Head of caudate nucleus (tissue), 42 donors: ENCODE results near the gene ZNF423.

Experiments used
- DNase-seq, 42 donors: peaks; one replicate each; pipeline versions ENCODE4 v3.0.0 to v3.0.0-alpha.2; 2020 to 2021; ENCODE audit warnings: mixed read lengths in 7 of 42
- intact Hi-C: fragments of 100-400 bp; cut with DNase I; formaldehyde crosslinking; loops from one replicate; pipeline ENCODE4 v1.15.0; 2022

ZNF423 gene

DNA sequence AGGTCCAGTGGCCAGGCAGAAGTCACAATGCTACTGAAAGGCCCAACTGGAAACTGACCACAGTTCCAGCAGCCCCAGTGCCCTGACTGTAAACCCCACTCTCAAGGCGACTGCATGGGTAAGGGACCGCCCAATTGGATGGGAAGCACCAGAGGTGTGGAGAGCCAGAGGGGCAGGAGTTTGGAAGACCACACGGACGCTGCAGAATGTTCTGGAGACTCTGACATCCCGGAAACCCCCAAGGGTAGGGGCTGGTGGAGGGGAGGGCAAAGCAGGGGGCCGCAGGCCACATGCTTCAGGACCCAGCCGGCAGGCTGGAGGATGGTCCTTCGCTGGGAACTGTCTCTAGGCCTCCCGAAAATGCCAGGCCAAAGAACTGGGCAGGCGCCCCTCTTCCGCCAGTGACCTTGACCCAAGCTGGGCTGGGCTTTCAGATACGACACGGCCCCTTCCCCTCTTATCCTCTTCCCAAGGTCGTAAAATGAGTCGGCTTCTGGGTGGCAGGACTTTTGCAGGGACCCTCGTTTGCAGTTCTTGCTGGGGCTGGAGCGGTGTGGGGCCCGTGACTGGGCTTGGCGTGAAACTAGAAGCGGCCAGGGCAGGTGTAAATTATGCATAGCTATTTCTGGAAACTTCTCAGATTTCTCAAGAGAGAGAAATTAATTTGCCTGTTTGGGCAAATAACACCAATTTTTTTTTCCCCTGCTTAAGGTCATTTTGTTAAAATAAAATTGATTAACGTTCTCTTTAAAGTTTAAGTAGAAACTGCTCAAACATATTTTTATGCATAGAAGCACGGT lies 372.1 kb downstream of the ZNF423 start:
- intact Hi-C loops: no loop called here

DNA sequence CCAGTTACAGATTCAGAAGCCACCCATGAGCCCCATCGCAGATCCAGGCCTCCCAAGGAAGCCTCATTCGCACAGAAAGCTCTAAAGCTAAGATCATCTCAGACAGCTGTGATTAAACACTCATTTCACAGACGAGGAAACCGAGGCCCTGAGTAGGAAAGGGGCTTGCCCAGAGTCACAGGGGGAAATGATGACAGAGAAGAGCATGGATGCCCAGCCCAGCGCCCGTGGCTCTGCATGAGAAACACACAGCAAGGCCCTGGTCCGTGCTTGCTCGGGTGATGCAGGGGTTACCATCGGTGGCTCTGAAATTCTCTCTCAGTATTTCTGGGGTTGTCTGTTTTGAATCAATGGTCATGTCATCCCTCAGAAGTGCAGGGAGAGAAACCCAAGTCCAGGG lies 372.7 kb downstream of the ZNF423 start:
- DNase-seq: peak in 6 of 42 donors; percentile 5 to 39 (median 14)
- intact Hi-C loops: no loop called here

More for the DNA sequence above, 372.1 kb downstream of the ZNF423 start:
- DNase-seq: peak in 7 of 42 donors; percentile 5 to 36 (median 16)

DNA sequence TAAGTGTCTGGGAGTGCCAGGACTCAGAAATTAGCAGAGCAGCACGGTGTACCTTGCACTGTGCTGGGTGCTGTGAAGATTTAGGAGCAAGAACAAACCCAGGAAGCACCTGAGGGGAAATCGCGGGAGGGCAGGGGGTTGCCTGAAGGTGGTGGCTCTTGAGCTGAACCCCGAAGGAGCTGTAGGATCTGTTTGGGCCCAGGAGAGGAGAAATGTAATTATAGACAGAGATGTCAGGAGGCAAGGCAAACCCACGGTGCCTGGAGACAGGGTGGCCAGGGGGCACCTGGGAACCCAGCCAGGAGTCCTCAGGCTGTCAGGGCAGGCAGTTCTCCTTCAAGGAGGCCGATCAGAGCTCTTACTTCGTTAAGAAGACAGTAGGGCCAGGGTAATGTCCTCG lies 373.2 kb downstream of the ZNF423 start:
- intact Hi-C loops: no loop called here
- DNase-seq: peak in 6 of 42 donors; percentile 5 to 22 (median 14)

GRCh38 chr16:49478616-49479015 lies 377.3 kb downstream of the ZNF423 start:
- DNase-seq: no peak
- intact Hi-C loops: no loop called here

GRCh38 chr16:49478107-49478506 lies 377.8 kb downstream of the ZNF423 start:
- DNase-seq: peak in 1 of 42 donors; percentile 12
- intact Hi-C loops: no loop called here

GRCh38 chr16:49477250-49477895 lies 378.5 kb downstream of the ZNF423 start:
- DNase-seq: no peak
- intact Hi-C loops: no loop called here

- peak in 14 of 42 donors; percentile 11 to 45 (median 24) for DNase-seq
- intact Hi-C loops: no loop called here
Measured at GRCh38 chr16:49474741-49475140, 381.2 kb downstream of the ZNF423 start.

- intact Hi-C loops: no loop called here
- peak in 8 of 42 donors; percentile 1 to 28 (median 14) for DNase-seq
Measured at GRCh38 chr16:49473773-49474172, 382.1 kb downstream of the ZNF423 start.

- peak in 7 of 42 donors; percentile 1 to 31 (median 13) for DNase-seq
- intact Hi-C loops: no loop called here
Measured at GRCh38 chr16:49473131-49473530, 382.8 kb downstream of the ZNF423 start.

DNA sequence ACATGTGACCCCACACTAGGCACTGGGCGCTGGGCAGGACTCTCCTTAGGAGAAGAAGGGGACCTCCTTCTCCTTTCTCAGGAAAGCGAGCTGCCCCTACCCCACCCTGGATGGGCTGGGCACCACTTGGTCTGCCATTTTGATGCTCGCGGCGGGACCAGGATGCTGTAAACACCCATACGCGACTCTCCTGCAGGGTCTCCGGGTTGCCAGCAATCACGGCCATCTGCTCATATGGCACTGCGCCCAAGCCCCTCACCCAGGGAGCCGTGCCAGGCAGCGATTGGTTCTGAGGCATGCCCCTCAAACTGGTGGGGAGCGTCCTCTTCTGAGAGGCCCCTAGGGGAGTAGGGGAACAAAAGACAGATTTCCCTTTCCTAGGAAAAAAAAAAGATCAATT lies 383.3 kb downstream of the ZNF423 start:
- DNase-seq: peak in 7 of 42 donors; percentile 9 to 23 (median 14)
- intact Hi-C loops: no loop called here

DNA sequence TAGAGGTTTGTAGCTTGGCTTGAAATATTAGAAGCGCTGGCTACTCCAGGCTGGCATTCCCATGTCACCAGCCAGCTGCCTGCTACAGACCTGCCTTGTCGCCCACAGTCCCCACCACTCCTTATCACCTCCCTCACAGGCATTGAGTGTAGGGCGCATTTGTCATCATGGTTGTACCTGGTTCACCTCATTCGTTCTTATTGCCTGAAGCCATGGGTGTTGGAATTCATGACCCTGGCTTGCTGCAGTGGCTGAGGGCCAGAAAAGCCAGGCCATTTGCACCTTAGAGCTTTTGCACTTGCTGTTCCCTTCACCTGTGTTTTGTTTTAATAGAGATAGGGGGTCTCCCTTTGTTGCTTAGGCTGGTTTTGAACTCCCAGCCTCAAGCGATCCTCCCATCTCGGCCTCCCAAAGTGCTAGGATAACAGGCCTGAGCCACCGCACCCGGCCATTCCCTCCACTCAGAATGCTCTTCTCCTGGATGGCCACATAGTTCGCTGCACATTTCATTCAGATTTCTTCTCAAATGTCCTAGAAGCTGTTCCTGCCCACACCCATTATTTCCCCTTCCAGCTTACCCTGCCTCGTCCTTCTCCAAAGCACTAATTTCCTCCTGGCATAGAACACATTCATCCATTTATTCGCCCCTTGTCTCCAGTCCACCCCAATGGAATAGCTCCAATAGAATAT lies 384.7 kb downstream of the ZNF423 start:
- intact Hi-C loops: no loop called here
- peak in 10 of 42 donors; percentile 3 to 28 (median 8) for DNase-seq

- peak in 10 of 42 donors; percentile 2 to 35 (median 13) for DNase-seq
- intact Hi-C loops: no loop called here
Measured at GRCh38 chr16:49470513-49470991, 385.4 kb downstream of the ZNF423 start.

DNA sequence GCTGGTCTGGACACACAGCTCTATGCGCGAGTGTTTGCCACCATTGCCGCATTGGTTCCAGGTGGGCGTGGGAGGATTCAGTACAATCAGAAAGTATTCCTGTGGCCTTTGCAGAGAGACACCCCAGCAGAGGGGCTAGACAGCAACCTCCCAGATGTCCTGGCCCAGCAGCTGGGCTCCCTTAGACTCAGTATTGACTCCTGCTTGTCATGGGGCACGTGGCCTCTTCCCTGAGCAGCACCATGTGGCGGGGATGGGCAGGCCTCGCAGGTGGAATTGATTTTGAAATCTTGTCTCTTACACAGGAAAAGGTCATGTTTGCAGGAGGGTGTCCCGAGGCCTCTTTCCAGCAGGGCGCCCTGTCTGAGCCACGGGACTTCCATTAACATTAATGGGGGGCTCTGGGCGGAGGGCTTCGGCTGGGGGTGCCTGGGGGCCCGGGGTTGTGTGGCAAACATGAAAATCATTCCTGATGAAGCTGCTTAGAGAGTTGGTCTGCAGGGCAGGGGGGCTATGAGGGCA lies 385.9 kb downstream of the ZNF423 start:
- intact Hi-C loops: no loop called here
- peak in 12 of 42 donors; percentile 5 to 40 (median 12) for DNase-seq

GRCh38 chr16:49469311-49469670 lies 386.6 kb downstream of the ZNF423 start:
- peak in 2 of 42 donors; percentile 6 to 12 for DNase-seq
- intact Hi-C loops: no loop called here

DNA sequence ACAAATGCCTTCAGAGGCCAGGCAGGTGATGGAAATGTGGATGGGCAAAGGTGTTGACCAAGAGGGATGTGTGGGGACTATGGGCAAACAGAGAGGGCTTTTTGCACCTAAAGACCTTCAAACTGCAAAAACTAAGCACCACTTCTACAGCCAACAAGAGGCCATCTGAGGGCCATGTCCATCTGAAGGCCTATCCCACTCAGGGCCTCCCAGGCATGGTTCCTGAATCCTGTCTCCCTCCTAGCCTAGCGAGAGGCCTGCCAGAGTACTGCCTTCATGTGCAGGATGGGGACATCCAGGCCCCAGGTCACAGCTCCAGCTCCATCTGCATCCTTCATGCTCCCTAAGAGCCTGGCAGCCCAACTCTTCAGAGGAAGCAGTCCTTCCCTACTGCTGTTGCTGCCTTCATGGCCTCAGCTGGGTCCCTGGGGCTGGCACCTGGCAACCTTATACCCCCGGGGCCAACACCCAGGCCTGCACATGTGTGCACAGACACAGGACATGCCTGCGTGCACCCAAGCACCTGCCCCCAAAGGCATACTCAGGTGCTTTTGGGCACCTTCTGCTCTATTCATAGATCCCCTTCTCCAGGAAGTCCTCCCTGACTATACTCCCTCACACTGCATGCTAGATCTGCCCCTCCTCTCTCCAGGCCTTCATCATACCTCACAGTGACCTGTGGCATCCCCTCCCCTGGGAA lies 387.2 kb downstream of the ZNF423 start:
- peak in 10 of 42 donors; percentile 2 to 27 (median 14) for DNase-seq
- intact Hi-C loops: no loop called here

GRCh38 chr16:49467540-49468372 lies 388.2 kb downstream of the ZNF423 start:
- intact Hi-C loops: no loop called here
- DNase-seq: peak in 11 of 42 donors; percentile 1 to 40 (median 11)

DNA sequence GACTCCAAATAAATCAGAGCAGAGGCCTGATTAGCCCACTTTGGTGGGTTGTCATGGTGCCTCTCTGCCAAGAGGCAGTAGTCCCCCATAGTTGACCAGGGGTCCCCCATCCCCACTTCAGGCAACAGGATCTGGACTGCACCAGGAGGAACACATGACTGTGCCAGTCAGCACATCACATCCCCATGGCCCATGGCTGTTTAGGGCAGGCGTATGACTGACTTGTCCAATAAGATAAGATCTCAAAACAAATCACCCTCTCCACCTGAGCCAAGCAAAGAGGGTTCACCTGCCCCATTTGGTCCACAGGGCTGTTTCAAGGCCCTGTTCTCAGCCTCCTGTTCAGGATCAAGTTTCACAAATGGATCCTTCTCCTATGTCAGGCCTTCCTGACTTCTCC lies 389.0 kb downstream of the ZNF423 start:
- DNase-seq: peak in 11 of 42 donors; percentile 2 to 39 (median 12)
- intact Hi-C loops: no loop called here

DNA sequence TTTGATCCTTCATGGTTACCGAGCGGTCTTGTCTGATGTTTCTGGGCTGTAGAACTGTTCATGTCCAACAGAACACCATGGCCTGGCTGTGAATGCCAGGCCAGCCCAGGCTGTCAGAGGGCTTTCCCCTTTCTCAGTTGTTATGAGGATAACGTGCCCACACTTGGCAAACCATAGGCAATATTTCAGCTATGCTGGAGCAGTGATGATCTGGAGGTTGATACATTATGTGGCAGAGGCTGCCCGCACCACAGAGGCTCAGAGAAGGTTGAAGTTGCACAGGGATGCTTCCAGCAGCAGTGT lies 389.4 kb downstream of the ZNF423 start:
- peak in 8 of 42 donors; percentile 1 to 17 (median 12) for DNase-seq
- intact Hi-C loops: no loop called here
